ENCODE data around the gene CACNA1S. TPM values are rescaled to one million over a fixed set of nuclear protein-coding genes. Genes with fewer than 3 reads are reported as not detected.

CACNA1S gene
- total RNA-seq, 1 experiment from 2014 or later, result not detected

GRCh38 chr1:201126832-201127754, 14.9 kb upstream of the CACNA1S start, which contains the start of gene ASCL5:
TSS of gene ASCL5 (minus strand) at chr1:201127184. CDS start at chr1:201115372, 11,812 bp downstream.
- BruUV-seq (replicated peaks), result no TSS peak
- Histone ChIP-seq H3K27me3 (ENCODE audit: control insufficient read depth, insufficient read depth, low read length) (peaks cover 11% of the 10 kb centered on the region), H3K4me1 (ENCODE audit: control insufficient read depth, insufficient read depth, low read length) (peaks cover 5% of the 10 kb centered on the region), H3K36me3 (ENCODE audit: control insufficient read depth, insufficient read depth, low read length) (no peaks in the 10 kb centered on the region), H3K4me3 (ENCODE audit: low read depth in 2 of 2, low read length in 2 of 2) (no peak within 1 kb of the TSS), H3K27ac (ENCODE audit: low read length) (no peak within 1 kb of the TSS), H3K9me3 (ENCODE audit: control insufficient read depth, insufficient read depth, low read depth, low read length) (no peaks in the 10 kb centered on the region)
- in situ Hi-C loops (cut with HindIII; ENCODE audit: low pct_unique_long_range_greater_than_20kb, low sequenced_read_pairs) (no loop called here), intact Hi-C loops (cut with micrococcal nuclease; ENCODE audit: unreplicated experiment) (no loop called here)
- no peak for TF ChIP-seq SIN3A (IDR thresholded peaks at IDR 0.05; ENCODE audit: borderline replicate concordance, insufficient read depth, low read depth, low read length)
- TF ChIP-seq TCF7L2 (IDR thresholded peaks at IDR 0.05; ENCODE audit: low read depth, low read length), result no peak
- no peak for TF ChIP-seq CTCF (IDR thresholded peaks at IDR 0.05)
- TF ChIP-seq POLR2AphosphoS5 (IDR thresholded peaks at IDR 0.05; ENCODE audit: low read depth, low read length), result no peak
- no peak for TF ChIP-seq REST (IDR thresholded peaks at IDR 0.05; ENCODE audit: insufficient read depth in 1 of 2, low read depth in 2 of 2, low read length in 1 of 2)
- DNase-seq (ENCODE audit: low read depth, low spot score), result no peak
- ChIA-PET POLR2A (no interaction called here), CTCF (interaction anchor here (0.6 kb wide), 1 partner anchor 14 kb away, joined by 6 read pairs; no protein-coding TSS in a partner anchor)
- peak; percentile 84 for ATAC-seq

- no peak for TF ChIP-seq POLR2AphosphoS5 (IDR thresholded peaks at IDR 0.05; ENCODE audit: low read depth, low read length)
- no peak for TF ChIP-seq TCF7L2 (IDR thresholded peaks at IDR 0.05; ENCODE audit: low read depth, low read length)
- TF ChIP-seq SIN3A (IDR thresholded peaks at IDR 0.05; ENCODE audit: borderline replicate concordance, insufficient read depth, low read depth, low read length), result no peak
- TF ChIP-seq CTCF (IDR thresholded peaks at IDR 0.05), result no peak
- no peak for TF ChIP-seq REST (IDR thresholded peaks at IDR 0.05; ENCODE audit: insufficient read depth in 1 of 2, low read depth in 2 of 2, low read length in 1 of 2)
- Histone ChIP-seq H3K4me3 (ENCODE audit: low read depth in 2 of 2, low read length in 2 of 2) (no peak overlapping the region), H3K9me3 (ENCODE audit: control insufficient read depth, insufficient read depth, low read depth, low read length) (no peaks in the 10 kb centered on the region), H3K27me3 (ENCODE audit: control insufficient read depth, insufficient read depth, low read length) (peaks cover 11% of the 10 kb centered on the region), H3K36me3 (ENCODE audit: control insufficient read depth, insufficient read depth, low read length) (no peaks in the 10 kb centered on the region), H3K27ac (ENCODE audit: low read length) (no peak overlapping the region), H3K4me1 (ENCODE audit: control insufficient read depth, insufficient read depth, low read length) (peaks cover 5% of the 10 kb centered on the region)
- no peak for ATAC-seq
- POLR2A ChIA-PET, result no interaction called here
- intact Hi-C loops (cut with micrococcal nuclease; ENCODE audit: unreplicated experiment) (no loop called here), in situ Hi-C loops (cut with HindIII; ENCODE audit: low pct_unique_long_range_greater_than_20kb, low sequenced_read_pairs) (no loop called here)
- CTCF ChIA-PET, result interaction anchor here (0.6 kb wide), 1 partner anchor 13 kb away, joined by 6 read pairs; no protein-coding TSS in a partner anchor
- no peak for DNase-seq (ENCODE audit: low read depth, low spot score)
- no TSS peak for BruUV-seq (replicated peaks)
Observed at GRCh38 chr1:201126463-201126831, 14.2 kb upstream of the CACNA1S start.

Measured in Panc1 (cell line).